Mammary epithelial cell (primary cell): ENCODE data around the gene HOXA4.

Source experiments
- EZH2 ChIP-seq: IDR thresholded peaks from 2 replicates; pipeline ENCODE4 v1.6.1; 2012; ENCODE audit warnings: low read length, inconsistent platforms, borderline replicate concordance
- TF ChIP-seq, protein P1 (sequence below), 2 donors: IDR thresholded peaks in 1 of 2; conservative IDR thresholded peaks in 1 of 2; 2 replicates each; pipeline ENCODE4 v1.5.1; 2011 to 2012; ENCODE audit warnings: inconsistent platforms in 2 of 2, low read length in 2 of 2, mild to moderate bottlenecking in 2 of 2, control low read depth in 1 of 2, low read depth in 1 of 2; ENCODE audit not compliant: insufficient read depth in 1 of 2; ENCODE audit errors: extremely low read depth in 1 of 2

DNA sequence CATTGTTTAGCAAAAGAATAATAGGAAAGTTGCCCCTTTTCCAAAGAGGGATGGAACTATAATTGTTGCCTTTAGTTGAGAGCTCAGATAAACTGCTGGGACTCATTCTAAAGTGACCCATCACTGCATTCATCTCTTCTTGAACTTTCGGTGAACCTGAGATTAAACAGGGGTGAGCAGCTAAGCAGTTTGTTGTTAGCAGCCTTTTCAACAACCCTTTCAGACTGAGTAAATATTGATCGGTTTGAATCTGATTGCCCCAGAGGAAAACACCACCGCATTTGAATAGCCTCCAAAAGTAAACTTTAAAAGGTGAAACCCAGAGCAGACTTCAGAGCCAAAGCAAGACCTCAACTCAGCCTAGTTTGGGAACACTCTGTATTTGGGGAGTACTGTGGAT is 39.5 kb downstream of the HOXA4 start:
- TF ChIP-seq, protein P1, sequence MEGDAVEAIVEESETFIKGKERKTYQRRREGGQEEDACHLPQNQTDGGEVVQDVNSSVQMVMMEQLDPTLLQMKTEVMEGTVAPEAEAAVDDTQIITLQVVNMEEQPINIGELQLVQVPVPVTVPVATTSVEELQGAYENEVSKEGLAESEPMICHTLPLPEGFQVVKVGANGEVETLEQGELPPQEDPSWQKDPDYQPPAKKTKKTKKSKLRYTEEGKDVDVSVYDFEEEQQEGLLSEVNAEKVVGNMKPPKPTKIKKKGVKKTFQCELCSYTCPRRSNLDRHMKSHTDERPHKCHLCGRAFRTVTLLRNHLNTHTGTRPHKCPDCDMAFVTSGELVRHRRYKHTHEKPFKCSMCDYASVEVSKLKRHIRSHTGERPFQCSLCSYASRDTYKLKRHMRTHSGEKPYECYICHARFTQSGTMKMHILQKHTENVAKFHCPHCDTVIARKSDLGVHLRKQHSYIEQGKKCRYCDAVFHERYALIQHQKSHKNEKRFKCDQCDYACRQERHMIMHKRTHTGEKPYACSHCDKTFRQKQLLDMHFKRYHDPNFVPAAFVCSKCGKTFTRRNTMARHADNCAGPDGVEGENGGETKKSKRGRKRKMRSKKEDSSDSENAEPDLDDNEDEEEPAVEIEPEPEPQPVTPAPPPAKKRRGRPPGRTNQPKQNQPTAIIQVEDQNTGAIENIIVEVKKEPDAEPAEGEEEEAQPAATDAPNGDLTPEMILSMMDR (conservative IDR thresholded peaks at IDR 0.05 in 1 of 2, IDR thresholded peaks at IDR 0.05 in 1 of 2; ENCODE audit: extremely low read depth in 1 of 2, insufficient read depth in 1 of 2, low read depth in 1 of 2, low read length in 2 of 2) = no peak
- TF ChIP-seq EZH2 = no peak
